OCI-LY7 (cell line): ENCODE data around the gene CUX1.

Experiments used
- EZH2phosphoT487 ChIP-seq: fragments of 200-600 bp; sonication (generic); IDR thresholded peaks from 2 replicates; pipeline ENCODE4 v1.6.1; 2018; ENCODE audit warnings: low read depth, borderline replicate concordance, mild to moderate bottlenecking, mixed run types, antibody characterized with exemption, low read length, moderate library complexity, mixed read lengths
- TF ChIP-seq, protein P1 (sequence below): fragments of 200-600 bp; sonication (generic); conservative IDR thresholded peaks from 2 replicates; pipeline ENCODE4 v1.5.1; 2014; ENCODE audit warnings: mild to moderate bottlenecking, antibody characterized with exemption, low read length, moderate library complexity, mixed read lengths

- TF ChIP-seq, protein P1, sequence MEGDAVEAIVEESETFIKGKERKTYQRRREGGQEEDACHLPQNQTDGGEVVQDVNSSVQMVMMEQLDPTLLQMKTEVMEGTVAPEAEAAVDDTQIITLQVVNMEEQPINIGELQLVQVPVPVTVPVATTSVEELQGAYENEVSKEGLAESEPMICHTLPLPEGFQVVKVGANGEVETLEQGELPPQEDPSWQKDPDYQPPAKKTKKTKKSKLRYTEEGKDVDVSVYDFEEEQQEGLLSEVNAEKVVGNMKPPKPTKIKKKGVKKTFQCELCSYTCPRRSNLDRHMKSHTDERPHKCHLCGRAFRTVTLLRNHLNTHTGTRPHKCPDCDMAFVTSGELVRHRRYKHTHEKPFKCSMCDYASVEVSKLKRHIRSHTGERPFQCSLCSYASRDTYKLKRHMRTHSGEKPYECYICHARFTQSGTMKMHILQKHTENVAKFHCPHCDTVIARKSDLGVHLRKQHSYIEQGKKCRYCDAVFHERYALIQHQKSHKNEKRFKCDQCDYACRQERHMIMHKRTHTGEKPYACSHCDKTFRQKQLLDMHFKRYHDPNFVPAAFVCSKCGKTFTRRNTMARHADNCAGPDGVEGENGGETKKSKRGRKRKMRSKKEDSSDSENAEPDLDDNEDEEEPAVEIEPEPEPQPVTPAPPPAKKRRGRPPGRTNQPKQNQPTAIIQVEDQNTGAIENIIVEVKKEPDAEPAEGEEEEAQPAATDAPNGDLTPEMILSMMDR, result no peak
- TF ChIP-seq EZH2phosphoT487, result no peak
Observed at GRCh38 chr7:102230593-102230992, 413.2 kb downstream of the CUX1 start.
